Measurements from ENCODE around the gene EFCAB11. TPM values are rescaled to one million over a fixed set of nuclear protein-coding genes. Genes with fewer than 3 reads are reported as not detected.

Gene EFCAB11
- total RNA-seq, 4 donors from 2014 or later = 0.93 to 9.6 (median 3.1) TPM

DNA sequence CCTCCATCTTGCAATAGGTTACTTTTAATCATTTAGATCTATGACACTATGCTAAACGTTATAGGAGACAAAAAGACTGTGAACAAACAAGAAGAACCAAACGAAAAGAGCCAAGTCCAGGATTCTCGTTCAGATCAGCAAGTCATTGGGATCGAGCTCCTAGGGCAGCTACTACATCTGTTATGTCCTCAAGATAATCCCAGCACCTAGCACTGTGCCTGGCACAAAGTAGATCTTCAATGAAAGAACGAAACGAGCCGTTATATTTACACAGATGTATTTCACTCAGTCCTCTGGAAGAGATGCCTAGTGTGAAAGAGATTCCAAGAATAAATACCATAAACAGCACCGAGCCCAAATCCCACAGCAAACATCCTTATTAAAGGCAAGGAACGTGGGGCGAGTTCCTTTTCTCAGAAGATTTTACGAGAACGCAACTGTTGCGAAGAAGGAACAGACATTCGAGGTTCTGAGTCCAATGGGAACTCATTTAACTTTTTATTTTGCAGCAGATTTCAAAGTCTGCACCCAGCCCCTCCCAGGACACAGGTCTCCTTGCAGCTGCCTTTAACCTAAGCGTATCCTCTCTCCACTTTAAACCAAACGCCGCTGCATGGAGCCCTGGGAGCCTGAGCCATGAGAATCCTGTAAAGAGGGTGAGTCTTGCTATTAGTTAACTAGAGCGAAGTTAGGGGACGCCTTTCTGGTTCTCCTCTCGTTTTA, 653 bp upstream of the EFCAB11 start:
- Histone ChIP-seq H3K27ac (peak overlapping the region; percentile 66 to 96 (median 96)), H3K27me3 (no peaks in the 10 kb centered on the region), H3K4me1 (peaks cover 0 to 28% (median 11%) of the 10 kb centered on the region in 3 donors), H3K9me3 (no peaks in the 10 kb centered on the region), H3K36me3 (peaks cover 0 to 12% of the 10 kb centered on the region in 2 donors), H3K4me3 (peak overlapping the region; percentile 71 to 92)
- peak; percentile 17 for ATAC-seq
- 1 to 2% methylated on average over 7 to 16 of the region's 20 CpGs for WGBS, 2 donors (ENCODE audit: low coverage in 1 of 2)
- no peak for TF ChIP-seq POLR2A (IDR thresholded peaks at IDR 0.05)
- TF ChIP-seq EP300 (IDR thresholded peaks at IDR 0.05) = no peak
- no peak for TF ChIP-seq POLR2AphosphoS5 (IDR thresholded peaks at IDR 0.05)
- TF ChIP-seq, protein P1, sequence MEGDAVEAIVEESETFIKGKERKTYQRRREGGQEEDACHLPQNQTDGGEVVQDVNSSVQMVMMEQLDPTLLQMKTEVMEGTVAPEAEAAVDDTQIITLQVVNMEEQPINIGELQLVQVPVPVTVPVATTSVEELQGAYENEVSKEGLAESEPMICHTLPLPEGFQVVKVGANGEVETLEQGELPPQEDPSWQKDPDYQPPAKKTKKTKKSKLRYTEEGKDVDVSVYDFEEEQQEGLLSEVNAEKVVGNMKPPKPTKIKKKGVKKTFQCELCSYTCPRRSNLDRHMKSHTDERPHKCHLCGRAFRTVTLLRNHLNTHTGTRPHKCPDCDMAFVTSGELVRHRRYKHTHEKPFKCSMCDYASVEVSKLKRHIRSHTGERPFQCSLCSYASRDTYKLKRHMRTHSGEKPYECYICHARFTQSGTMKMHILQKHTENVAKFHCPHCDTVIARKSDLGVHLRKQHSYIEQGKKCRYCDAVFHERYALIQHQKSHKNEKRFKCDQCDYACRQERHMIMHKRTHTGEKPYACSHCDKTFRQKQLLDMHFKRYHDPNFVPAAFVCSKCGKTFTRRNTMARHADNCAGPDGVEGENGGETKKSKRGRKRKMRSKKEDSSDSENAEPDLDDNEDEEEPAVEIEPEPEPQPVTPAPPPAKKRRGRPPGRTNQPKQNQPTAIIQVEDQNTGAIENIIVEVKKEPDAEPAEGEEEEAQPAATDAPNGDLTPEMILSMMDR (IDR thresholded peaks at IDR 0.05) = no peak

DNA sequence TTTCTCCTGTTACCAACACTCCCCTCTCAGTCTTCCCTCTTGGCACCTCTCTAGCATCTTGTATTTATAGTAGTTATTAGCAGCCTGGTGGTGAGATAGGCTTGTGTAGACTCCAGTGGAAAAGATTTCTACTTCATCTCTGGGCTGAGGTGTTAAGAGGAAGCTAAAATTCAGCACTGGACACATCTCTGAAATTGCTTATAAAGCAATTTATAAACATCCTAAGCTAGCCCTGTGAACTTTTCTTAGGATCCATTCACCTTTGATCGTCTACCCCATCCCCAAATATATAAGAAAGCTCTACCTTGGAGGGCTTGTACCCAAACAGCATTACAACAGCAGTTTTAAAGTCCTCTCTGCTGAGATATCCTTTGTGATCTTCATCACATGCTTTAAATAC, 928 bp downstream of the EFCAB11 start:
- no peaks in the 10 kb centered on the region for H3K27me3 ChIP-seq
- H3K27ac ChIP-seq = no peak overlapping the region
- ATAC-seq = no peak
- no peaks in the 10 kb centered on the region for H3K9me3 ChIP-seq
- H3K4me3 ChIP-seq = no peak overlapping the region
- H3K4me1 ChIP-seq = peaks cover 0 to 28% (median 11%) of the 10 kb centered on the region in 3 donors
- TF ChIP-seq POLR2AphosphoS5 (IDR thresholded peaks at IDR 0.05) (no peak), POLR2A (IDR thresholded peaks at IDR 0.05) (no peak), EP300 (IDR thresholded peaks at IDR 0.05) (no peak)
- TF ChIP-seq, protein P1 (IDR thresholded peaks at IDR 0.05) = no peak
- peaks cover 0 to 24% of the 10 kb centered on the region in 2 donors for H3K36me3 ChIP-seq
- WGBS, 2 donors (ENCODE audit: low coverage in 1 of 2) = 33 to 53% methylated on average over 1 of the region's 1 CpG

DNA sequence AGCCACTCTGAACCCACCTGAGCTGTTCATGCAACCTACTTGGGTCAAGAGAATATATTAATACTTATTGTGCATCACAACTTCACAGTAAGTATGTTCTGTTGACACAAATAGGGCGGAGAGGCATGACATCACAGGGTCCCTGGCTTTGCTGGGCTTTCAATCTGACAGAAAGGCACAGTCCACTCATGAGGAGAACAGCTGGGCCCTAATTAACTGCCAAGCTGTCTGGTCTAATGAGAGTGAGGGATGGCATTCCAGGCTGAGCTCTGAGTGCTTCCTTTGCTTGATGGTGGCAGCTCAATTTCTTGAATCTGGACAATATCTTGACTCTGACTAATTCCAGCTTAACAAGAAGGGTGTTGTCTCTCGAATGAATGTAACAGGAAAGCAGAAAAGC, 2.0 kb downstream of the EFCAB11 start:
- Histone ChIP-seq H3K4me1 (peaks cover 0 to 24% (median 11%) of the 10 kb centered on the region in 3 donors), H3K36me3 (peaks cover 0 to 24% of the 10 kb centered on the region in 2 donors), H3K4me3 (no peak overlapping the region), H3K27me3 (no peaks in the 10 kb centered on the region), H3K9me3 (no peaks in the 10 kb centered on the region), H3K27ac (no peak overlapping the region)
- WGBS, 2 donors (ENCODE audit: low coverage in 1 of 2) = 72 to 83% methylated on average over 1 to 2 of the region's 2 CpGs
- ATAC-seq = no peak
- TF ChIP-seq EP300 (IDR thresholded peaks at IDR 0.05) = no peak
- TF ChIP-seq, protein P1 (IDR thresholded peaks at IDR 0.05) = no peak
- TF ChIP-seq POLR2A (IDR thresholded peaks at IDR 0.05) = no peak
- no peak for TF ChIP-seq POLR2AphosphoS5 (IDR thresholded peaks at IDR 0.05)

DNA sequence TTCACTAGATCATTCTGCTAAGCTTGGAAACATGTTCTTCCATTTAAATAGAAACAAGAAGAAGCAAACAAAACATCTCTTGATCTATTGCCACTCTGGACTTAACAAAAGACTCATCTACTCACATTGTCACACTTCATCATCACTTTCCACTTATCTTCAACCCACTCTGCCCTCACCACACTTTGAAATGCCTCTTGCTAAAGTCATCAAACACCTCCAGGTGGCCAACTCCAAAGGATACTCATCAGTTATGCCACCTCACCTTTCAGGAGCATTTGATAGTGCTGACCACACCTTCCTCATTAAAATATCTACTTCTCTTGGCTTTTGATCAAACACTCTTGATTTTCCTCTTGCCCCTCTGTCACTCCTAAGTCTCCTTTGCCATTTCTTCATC, 7.2 kb downstream of the EFCAB11 start:
- no peak for ATAC-seq
- H3K27me3 ChIP-seq = no peaks in the 10 kb centered on the region
- peaks cover 0 to 24% of the 10 kb centered on the region in 2 donors for H3K36me3 ChIP-seq

More for the DNA sequence above, 7.2 kb downstream of the EFCAB11 start:
- no peak for TF ChIP-seq EP300 (IDR thresholded peaks at IDR 0.05)
- TF ChIP-seq, protein P1 (IDR thresholded peaks at IDR 0.05) = no peak
- TF ChIP-seq POLR2AphosphoS5 (IDR thresholded peaks at IDR 0.05) = no peak
- TF ChIP-seq POLR2A (IDR thresholded peaks at IDR 0.05) = no peak
- Histone ChIP-seq H3K4me3 (no peak overlapping the region), H3K4me1 (no peaks in the 10 kb centered on the region), H3K27ac (no peak overlapping the region), H3K9me3 (no peaks in the 10 kb centered on the region)

Measured in gastroesophageal sphincter (tissue), 4 donors.